Fibroblast of mammary gland (primary cell): ENCODE results near the gene MAP3K4.
A peak's percentile ranks its signal among the peaks of the same experiment; 100 is the strongest.

ENCODE experiments used
- DNase-seq: peaks from one replicate; pipeline ENCODE4 v3.0.0-alpha.2; 2010; ENCODE audit warnings: low read depth
- H3K4me3 ChIP-seq: 2 replicates; pipeline ENCODE4 v1.5.1; 2011; ENCODE audit warnings: low read depth, mild to moderate bottlenecking, low read length, moderate library complexity; ENCODE audit not compliant: control insufficient read depth
- TF ChIP-seq, protein P1 (sequence below): conservative IDR thresholded peaks from 2 replicates; pipeline ENCODE4 v1.5.1; 2011; ENCODE audit warnings: low read depth, low read length, inconsistent platforms; ENCODE audit not compliant: control insufficient read depth, insufficient read depth

The MAP3K4 gene

DNA sequence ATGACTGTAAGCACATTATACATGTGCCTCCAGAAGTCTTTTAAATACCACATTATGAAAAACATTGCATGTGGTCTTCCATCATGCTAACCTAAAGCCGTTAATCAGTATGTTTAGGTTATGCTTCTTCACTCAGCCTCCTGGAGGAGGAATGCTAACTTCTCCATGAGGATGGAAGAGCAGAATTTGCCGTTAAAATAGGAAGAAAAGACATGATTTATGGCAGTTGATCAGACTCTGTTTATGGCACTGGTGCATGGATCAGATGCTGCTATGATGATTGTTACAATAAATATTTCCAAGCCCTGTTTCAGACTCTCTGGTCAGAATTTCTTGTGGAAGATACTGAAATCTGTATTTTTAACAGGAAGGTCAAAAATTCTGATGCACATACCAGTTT, 31.7 kb downstream of the MAP3K4 start:
- DNase-seq: no peak
- TF ChIP-seq, protein P1, sequence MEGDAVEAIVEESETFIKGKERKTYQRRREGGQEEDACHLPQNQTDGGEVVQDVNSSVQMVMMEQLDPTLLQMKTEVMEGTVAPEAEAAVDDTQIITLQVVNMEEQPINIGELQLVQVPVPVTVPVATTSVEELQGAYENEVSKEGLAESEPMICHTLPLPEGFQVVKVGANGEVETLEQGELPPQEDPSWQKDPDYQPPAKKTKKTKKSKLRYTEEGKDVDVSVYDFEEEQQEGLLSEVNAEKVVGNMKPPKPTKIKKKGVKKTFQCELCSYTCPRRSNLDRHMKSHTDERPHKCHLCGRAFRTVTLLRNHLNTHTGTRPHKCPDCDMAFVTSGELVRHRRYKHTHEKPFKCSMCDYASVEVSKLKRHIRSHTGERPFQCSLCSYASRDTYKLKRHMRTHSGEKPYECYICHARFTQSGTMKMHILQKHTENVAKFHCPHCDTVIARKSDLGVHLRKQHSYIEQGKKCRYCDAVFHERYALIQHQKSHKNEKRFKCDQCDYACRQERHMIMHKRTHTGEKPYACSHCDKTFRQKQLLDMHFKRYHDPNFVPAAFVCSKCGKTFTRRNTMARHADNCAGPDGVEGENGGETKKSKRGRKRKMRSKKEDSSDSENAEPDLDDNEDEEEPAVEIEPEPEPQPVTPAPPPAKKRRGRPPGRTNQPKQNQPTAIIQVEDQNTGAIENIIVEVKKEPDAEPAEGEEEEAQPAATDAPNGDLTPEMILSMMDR: no peak
- no peak overlapping the region for H3K4me3 ChIP-seq

DNA sequence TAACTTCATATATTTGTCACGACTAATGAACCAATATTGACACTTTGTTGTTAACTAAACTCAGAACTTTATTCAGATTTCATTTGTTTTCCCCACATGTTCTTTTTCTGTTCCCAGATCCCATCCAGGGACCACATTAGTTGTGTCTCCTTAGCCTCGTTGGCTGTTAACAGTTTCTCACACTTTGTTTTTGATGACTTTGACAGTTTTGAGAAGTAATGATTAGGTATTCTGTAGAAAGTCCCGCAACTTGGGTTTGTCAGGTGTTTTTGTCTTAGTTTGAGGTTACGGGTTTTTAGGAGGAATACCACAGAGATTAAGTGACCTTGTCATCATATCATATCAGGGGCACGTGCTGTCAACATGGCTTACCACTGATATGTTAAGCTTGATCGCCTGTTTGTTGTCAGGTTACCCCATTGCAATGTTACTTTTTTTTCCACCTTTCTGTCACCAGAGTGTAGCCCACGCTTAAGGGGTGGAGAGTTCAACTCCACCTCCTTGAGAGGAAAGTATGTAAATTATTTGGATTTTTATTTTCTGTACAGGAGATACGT, 32.9 kb downstream of the MAP3K4 start:
- DNase-seq: no peak
- TF ChIP-seq, protein P1: no peak
- H3K4me3 ChIP-seq: no peak overlapping the region

DNA sequence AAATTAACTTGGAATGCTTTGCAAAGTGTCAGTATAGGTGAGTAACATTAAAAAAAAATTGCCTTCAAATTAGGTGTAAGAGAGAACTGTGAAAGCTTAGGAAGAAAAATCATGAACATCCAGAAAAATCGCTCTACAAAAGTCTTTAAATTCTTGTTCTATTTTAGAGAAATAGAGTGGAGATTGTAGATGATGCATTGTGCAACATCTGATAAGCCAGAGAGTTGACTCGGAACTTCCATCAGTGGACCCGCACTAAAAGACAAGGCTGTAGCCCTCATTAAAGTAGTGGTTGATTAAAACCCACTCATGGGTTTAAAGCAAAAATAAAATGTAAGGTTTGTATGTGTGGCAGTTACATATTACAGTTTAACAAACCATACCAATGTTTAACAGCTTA, 35.8 kb downstream of the MAP3K4 start:
- TF ChIP-seq, protein P1: no peak
- no peak overlapping the region for H3K4me3 ChIP-seq
- DNase-seq: no peak

DNA sequence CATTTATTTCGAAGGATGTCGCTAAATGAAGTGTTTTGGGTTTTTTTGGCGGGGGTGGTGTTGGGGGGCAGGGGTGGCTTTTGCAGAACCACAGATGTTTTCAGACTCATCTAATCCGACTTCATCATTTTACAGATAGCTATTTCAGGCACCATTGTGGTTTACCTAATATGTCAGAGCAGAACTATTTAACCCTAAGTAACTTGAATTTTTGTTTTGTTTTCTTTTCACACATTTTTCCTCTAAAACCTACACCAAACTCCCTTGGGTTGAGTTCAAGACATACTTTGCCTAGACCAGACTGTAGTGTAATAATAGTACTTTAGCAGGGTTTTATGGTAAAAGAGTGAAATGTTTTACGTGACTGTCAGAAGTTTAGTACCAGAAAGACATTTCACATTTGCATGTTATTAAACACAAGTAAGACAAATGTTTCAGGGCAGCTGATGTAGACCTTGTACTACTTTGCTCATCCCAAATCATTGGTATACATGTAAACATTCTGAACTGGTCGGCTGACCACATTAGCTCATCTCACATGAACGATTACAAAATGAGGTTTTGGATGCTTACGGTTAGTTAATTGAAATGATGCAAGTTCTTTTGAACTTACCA, 37.7 kb downstream of the MAP3K4 start:
- H3K4me3 ChIP-seq: no peak overlapping the region
- TF ChIP-seq, protein P1: no peak
- peak; percentile 93 for DNase-seq

DNA sequence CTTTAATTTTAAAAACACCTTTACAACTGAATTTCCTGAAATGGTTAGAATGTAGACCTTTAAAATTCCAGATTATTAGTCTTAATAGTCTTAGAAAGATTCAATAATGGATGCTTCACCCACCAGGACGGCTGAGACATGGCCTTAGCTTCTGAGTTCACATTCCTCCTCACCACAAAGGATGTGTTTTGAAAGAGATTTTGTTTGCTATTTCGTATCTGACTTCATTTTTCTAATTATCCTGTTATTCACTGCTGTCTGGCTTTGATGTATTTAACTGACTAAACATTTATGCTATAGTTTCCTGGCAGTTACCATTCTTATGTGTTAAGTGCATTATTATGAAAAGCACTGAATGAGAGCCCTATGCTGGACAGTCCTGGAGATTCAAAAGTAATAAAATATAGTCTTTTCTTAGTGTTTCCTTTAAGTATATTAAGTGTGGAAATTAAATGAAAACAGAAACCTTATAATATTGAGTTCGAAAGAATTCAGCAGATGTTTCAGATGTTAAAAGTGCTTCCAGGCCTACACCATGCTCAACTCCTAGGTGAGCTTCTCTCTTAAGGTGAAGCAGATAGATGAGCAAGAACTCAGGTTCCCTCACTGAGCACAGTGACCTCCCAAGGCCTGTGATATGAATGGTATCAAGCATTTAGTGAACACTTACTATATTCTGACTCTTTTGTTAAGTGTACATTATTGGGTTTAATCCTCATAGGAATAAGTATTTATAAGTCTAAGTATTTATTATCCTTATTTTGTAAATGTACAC, 40.3 kb downstream of the MAP3K4 start:
- H3K4me3 ChIP-seq: no peak overlapping the region
- TF ChIP-seq, protein P1: no peak
- peak; percentile 85 for DNase-seq

DNA sequence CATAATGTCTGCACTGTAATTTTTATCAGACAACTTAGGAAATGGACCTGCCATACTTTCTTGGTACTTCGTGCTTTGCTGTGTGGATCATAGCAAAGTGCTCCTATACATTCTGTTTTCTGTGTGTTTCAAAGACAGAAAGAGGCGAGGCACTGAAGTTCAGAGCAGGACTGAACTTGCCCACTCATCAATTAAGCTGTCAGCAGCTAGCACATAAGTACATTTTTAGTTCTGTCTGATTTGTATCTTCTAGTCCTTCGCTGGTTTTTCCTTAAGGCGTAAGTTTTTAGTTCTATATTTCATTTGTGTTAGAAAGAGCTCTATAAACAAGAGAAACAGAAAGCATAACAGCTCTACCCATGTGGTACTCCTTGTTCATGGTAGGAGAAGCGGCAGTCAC, 42.1 kb downstream of the MAP3K4 start:
- peak; percentile 47 for DNase-seq
- TF ChIP-seq, protein P1: no peak
- no peak overlapping the region for H3K4me3 ChIP-seq
